CD4-positive, alpha-beta T cell treated with Interleukin-21 for 1 hour (primary cell): Measurements from ENCODE around the gene MYADML2.
"Not testable (repeated sequence)": the region's sequence is repeated elsewhere in the genome, so short reads cannot be mapped to it uniquely, and the experiment has no call there.

Experiments
- DNase-seq: peaks from one replicate; pipeline ENCODE4 v3.0.0-alpha.2; 2020

MYADML2 gene

DNA sequence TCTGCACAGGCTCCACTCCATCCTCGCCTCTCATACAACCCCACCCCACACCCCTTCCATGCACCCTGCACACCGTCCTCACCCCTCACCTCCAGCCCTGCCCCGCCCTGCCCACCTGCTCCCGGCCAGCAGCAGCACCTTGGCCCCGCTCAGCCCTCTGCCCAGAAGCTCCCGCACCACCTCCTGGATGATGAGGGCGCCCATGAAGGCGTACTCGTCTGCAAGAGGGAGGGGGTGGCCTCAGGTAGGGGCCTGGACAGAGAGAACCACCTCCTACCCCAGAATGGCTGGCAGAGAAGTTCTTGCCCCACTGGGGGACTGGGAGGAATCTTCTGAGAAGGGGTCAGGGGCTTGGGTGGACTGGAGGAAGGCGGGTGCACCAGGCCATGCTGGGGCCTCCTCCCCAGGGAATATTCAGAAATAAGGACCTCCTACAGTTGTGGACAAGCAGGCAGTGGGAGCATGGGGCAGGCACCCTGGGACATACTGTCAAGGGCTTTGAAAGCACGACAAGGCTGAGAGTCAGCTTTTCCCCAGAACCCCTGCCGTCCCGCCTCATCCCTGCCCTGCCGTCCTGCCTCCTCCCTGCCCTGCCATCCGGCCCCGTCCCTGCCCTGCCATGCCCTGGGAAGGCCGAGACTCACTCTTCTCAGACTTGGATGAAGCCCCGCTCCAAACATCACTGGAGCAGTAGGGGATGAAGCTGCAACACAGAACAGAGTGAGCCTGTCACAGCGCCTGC, 10.8 kb upstream of the MYADML2 start:
- DNase-seq, result no peak

DNA sequence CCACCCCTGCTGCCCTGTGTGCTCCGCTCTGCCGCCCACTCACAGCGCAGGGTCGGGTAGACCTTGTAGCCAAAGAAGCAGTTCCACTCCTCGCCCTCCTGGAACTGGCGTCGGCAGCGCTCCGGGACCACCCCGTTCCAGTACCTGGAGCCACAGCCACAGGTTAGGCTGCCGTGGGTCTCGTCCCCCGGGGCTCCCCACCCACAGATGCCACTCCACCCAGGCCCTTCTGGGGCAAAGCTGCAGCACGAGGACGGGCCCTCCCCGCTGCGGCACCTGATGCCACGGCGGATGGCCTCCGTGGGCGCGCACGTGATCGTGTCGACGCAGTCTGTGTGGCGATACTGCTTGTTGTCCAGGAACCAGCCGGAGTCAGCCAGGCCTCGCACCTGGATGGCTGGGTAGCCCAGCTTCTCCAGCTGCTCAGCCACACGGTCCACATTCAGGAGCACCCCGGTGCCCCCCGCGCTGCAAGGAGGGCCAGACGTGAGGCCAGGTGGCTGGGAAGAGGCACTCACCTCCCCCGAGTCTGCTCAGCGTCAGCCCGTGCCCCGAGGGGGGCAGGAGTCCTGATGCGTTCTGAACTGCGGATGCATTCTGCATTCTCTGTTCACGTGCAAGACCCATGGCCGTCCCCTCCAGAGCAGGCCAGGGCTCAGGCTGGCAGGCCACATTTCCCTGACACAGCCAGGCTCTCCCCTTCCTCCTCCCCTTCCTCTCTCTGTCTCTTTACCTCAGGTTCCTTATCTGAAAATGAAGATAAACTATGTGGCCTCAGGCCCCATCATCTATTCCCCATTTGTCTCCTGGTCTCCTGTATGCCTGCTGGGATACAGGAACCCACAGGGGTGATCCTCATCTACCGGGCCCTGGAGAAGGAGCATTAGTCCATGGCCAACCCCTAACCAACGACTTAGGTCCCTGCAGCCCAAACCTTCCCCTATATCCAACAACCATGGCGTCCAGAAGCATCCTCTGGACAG, 9.9 kb upstream of the MYADML2 start:
- DNase-seq, result no peak

DNA sequence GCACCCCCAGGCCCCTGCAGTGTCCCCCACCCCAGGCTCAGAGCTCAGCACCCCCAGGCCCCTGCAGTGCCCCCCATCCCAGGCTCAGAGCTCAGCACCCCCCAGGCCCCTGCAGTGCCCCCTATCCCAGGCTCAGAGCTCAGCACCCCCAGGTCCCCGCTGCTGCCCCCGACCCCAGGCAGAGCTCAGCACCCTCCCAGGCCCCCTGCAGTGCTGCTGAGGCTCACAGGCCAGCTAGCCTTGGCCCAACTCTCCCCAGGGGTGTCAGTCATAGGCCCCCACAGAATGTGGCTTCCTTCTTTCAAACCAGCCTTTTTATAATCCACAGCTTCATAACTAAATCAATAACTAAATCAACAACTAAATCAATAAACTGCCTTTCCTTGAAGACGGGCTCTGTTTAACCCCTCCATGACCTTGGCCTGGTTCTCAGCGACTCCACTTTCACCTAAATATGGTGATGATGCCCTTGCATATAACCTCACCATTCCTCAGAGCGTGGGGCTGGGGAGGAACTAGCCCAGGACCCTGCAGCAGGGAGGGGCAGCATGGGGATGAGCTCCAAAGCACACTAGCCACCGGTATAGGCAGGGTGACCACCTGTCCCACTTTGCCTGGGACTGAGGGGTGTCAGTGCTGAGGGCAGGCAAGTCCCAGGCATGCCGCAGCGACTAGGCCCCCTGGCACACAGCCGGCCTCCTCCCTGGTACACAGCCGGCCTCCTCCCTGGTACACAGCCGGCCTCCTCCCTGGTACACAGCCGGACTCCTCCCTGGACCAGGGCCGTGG, 8.9 kb upstream of the MYADML2 start:
- no peak for DNase-seq

DNA sequence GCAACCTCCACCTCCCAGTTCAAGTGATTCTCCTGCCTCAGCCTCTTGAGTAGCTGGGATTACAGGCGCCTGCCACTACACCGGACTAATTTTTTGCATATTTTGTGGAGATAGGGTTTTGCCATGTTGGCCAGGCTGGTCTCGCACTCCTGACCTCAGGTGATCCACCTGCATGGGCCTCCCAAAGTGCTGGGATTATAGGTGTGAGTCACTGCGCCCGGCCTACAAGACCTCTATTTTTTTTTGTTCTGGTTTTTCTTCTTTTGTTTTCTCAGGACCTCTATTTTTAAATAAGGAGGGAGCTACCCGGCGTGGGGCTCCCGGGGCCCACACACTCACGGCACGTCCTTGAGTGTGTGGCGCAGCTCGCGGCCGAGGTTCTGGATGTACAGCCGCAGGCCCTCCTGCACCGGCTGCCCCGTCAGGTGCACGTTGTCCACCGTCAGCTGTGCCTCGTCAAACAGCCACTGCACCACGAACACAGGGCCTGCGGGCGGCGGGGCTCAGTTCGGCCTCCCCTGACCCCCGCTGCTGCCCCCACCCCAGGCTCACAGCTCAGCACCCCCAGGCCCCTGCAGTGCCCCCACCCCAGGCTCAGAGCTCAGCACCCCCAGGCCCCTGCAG, 8.1 kb upstream of the MYADML2 start:
- DNase-seq, result no peak

DNA sequence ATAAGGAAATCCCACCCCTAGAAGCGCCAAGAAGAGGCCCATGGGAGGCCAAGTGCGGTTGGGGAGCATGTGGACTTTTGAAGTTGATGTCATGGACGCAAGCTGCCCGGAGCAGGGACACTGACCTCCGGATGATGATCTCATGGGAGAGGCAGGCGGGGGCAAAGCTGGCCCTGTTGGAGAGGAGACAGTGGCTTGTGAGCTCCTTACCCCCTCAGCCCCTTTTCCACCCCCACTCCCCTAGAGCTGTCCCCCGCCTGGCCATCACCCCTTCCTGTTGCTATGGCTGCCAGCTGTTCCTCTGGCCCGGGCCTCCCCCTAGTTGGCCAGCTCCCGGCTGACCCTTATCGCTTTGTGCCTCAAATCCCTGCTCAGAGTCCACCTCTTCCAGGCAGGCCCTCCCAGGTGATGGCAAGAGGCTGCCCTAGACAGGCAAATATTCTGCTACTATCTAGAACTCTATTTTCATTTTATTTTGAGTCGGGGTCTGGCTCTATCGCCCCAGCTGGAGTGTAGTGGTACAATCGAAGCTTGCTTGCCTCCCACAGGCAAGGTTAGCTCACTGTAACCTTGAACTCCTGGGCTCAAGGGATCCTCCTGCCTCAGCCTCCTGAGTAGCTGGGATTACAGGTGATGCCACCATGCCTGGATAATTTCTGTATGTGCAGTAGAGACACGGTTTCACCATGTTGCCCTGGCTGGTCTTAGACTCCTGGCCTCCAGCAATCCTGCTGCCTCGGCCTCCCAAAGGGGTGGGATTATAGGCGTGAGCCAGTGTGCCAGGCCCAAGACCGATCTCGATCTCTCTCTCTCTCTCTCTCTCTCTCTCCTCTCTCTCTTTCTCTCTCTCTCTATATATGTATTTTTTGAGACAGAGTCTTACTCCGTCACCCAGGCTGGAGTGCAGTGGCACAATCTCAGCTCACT, 7.4 kb upstream of the MYADML2 start:
- DNase-seq, result no peak

DNA sequence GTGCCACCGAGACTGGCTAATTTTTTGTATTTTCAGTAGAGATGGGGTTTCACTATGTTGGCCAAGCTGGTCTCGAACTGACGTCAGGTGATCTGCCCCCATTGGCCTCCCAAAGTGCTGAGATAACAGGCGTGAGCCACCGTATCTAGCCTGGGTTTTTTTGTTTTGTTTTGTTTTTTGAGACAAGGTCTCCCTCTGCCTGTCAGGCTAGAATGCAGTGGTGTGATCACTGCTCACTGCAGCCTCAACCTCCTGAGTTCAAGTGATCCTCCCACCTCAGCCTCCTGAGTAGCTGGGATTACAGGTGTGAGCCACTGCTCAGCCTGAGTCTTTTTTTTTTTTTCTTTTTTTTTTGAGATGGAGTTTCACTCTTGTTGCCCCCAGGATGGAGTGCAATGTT, 6.4 kb upstream of the MYADML2 start:
- DNase-seq, result not testable (repeated sequence)

DNA sequence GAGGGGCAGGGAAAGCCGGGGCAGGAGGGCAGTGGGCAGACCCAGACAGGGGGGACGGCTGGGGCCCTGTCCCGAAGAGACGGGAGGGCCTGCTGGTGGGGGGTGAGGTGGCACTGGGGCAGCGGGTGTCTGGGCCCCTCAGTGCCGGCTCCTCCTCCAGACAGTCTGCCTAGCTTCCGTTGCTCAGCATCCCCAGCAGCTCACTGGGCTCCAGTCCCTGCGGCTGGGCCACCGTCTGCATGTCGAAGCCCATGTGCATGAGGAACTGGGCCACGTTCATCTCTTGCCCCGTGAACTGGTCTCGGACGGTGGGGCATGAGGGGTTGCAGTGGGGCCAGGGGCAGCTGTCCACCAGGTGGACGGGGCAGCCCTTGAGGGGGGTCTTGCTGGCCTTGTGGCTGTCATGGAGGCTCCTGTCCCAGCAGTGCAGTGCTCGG, 5.8 kb upstream of the MYADML2 start:
- no peak for DNase-seq

DNA sequence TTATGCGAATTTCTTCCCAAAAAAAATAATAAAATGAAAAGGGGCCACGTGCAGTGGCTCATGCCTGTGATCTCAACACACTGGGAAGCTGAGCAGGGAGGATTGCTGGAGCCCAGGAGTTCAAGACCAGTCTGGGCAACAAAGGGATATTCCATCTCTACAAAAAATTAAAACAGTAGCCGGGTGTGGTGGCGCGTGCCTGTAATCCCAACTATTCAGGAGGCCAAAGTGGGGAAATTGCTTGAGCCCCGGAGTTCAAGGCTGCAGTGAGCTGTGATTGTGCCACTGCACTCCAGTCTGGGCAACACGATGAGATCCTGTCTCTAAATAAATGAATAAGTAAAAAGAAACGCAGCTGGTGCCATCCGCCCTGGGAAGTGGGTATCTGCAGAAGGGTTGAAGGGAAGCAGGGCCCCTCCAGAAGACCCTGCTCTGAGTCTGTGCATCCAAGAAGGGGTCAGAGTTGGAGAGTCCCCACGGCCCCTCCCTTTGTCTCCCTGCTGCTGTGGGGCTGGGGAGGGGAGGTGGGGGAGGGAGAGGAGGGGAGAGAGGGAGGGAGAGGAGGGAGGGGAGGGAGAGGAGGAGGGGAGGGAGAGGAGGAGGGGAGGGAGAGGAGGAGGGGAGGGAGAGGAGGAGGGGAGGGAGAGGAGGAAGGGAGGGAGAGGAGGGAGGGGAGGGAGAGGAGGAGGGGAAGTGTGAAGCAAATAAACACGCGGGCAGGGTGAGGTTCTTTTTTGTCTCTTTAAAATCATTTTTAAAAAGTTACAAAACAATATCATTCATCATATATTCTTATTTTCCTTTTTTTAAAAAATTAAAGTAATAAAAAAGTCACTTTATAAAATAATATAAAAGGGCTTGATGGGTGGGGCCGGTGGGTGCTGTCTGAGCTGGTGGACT, 5.0 kb upstream of the MYADML2 start:
- DNase-seq, result no peak

DNA sequence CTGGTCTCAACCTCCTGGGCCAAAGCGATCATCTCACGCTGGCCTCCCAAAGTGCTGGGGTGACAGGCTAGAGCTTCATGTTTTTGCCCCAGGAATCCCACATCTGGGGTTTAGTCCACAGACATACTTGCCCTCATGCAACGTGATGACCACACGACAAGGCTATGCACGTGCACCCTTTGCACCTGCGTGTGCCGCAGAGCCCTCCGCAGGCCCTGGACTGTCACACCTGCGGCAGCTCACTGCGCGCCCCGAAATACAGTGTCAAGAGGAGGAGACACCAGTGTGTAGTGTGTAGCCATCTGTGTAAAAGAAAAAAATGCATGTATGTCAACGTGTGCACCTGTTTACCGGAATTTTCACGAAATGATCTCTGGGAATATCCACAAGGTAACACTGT, 3.5 kb upstream of the MYADML2 start:
- DNase-seq, result no peak

DNA sequence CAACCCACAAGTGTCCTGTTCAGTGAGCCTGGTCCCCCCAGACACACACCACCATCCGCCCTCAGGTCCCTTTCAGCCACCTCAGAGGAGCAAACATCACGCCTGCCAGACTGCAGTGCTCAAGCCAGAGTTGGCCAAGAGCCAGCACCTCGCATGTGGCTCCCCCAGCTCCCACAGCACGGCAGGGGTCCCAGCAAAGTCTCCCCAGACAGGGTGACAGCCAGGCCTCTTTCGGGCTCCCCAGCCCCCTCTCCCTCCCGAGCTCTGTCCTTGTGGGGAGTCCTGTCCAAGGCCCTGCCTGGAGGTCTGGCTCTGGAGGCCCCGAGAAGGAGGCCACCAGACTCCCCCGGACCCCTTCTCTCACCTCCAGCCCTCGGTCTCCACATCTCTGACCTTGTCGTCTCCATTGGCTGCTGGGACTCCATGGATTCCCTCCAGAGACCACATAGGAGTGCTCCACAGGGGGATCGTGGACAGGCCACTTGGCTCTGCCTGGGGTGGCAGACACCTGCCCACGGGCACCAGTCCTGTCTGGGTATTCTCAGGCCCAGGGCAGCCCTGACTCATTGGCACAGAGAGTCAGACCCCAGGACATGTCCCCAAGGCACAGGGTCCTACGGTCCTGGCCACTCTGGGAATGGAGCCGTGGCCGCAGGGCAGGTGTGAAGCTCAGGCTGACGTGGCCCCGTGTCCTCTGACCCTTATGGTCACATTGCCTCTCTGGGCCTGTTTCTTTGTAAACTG, 1.8 kb upstream of the MYADML2 start:
- no peak for DNase-seq

DNA sequence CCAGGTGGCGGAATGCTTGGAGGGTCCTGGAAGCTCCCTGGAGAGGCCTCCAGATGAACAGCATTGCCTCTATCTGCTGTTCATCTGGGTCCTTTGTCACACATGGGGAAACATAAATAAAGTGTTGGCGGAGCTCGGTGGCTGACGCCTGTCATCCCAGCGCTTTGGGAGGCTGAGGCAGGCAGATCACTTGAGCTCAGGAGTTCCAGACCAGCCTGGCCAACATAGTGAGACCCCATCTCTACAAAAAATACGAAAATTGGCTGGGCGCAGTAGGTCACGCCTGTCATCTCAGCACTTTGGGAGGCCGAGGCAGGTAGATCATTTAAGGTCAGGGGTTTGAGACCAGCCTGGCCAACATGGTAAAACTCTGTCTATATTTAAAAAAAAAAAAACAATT, 2.2 kb downstream of the MYADML2 start:
- no peak for DNase-seq

DNA sequence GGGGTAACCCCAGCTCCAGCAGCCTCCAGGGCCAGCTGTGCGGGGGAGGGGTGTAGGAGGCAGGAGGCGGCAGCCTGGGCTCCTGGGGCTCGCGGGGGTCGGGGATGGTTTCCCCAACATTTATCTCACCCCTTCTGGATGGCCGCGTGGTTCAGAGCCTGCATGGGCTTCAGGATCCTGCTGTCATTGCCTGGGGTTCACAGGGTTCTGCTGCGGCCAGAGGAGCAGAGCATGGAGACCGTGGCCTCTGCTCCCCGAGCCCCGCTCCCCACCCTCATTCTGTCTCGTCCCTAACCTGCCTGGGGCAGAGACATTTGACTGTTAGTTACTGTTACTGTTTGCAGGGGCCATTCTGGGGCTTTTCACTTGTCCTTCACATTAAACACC, 4.9 kb downstream of the MYADML2 start:
- no peak for DNase-seq

DNA sequence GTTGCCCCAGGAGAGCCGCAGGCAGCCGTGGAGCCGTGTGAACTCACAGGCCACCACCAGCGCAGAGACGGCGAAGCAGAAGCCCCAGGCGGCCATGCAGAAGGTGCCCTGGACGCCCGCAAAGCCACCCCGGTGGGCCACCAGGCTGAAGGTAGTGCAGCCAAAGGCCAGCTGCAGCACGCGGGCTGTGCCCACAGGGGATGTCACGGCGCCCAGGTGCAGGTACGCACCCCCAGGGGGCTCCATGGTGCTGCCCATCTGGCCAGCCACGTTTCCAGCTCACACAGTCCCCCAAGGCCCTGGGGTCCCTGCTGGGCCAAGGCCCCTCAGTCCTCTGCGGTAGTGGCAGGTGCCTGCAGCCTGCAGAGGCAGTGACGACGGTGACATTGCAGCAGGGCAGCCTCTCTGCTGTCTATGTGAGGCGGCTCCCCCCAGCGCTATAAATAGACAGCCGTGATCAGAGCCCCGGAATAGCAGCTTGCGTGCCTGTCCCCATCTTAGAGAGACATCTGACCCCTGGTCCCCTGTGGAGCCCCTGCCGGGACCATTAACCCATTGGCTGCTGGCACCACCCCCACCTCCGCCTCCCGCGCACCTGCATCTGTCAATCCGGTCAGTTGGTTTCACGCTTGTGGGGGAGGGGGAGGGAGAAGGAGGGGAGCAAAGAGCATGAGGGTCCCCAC, 5.4 kb downstream of the MYADML2 start:
- no peak for DNase-seq

DNA sequence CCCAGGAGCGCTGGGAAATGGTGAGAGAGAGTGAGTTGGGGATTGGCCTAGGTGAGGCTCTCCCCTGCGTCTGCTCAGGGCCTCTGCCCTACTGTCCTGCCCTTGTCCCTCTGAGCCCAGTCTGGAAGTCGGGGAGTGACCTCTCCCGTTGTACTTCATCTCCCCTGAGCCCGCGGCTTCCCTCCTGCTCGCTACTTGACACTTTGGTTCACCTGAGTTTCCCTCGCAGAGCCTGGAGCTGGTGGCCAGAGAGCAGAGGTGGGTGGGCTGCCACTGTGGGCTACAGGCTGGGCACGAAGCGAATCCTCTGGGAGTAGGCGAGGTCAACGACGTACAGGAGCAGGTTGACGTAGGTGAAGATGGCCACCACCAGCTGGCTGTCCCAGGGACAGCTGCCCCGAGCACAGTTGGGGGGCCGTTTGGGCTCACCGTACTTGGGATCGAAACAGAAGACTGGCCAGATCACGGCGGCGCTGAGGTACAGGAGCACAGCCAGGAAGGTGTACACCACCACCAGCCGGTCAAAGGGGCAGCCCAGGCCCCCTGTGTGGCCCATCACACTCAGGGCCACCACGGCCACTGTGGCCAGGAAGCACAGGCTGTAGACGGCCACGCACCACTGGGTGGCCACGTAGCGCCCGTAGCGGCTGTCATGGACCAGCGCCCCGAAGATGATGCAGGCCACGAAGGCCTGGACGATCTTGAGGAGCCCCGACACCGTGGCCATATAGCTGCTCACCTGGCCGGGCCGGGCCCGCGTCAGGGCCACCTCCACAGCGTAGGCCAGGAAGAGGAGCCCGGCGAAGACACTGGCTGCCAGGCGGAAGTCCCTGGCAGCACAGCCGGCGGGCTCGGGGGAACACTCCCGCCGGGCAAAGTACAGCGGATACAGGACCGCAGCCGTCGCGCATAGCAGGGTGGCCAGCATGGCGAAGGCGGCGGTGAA, 6.2 kb downstream of the MYADML2 start:
- no peak for DNase-seq

DNA sequence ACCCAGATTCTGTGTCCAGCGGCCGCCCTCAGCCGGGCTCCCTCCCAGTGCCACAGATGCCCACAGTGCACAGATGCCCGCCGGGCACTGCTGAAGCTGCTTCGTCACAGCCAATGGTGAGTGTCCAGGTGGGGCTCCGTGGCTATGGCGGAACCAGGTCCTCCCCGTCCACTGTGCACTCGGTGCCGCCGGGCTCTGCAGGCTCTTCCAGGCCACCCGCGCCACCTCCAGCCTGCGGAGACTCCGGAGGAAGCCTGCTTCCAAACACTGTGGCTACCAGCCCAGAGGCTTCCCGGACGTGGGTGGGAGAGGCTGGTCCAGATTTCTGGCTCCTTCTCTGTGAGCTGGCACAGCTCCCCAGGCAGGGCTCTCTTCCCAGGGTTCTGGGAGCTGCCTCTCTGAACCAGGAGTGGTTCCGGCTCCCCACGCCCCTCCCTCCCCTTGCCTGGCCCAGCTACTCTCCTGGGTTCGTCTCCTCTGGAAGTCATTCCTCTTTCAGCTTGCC, 7.1 kb downstream of the MYADML2 start:
- no peak for DNase-seq

DNA sequence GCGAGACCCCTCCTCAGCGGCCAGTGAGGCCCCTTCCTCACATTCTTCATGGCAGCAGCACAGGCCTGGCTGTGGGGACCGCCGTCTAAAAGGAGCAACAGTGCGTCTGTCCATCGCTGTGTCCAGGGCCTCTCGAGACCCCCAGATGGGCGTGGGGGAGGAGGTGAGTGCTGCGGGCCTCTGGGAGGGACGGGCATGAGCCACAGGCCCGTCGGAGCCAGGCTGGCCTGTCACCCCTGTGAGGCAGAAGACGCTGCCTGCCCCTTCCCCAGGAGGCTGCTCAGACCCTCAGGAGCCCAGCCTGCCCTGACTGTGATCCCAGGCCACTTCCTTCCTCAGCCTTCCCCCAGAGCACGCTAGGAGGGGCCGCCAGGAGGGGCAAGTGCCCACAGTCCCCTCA, 7.8 kb downstream of the MYADML2 start:
- no peak for DNase-seq

DNA sequence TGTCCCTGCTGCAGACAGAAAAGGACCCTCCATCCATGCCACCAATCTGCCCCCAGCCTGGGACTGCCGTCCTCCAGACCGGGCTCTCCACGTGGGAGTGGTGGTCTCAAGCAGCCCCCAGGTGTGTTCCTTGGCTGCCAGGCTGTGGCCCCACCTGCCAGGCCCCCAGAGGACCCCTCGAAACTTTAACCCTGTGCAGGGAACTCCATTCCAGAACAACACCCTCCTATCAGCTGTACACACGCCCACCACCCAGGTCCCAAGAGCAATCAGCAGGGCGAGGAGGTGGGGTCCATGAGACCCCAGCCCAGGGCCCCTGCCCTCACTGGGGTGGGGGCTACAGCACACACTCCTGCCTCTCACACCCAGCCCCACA, 11.3 kb downstream of the MYADML2 start:
- no peak for DNase-seq
